Endothelial cell of umbilical vein (primary cell): ENCODE results near the gene ZDHHC5. TPM values are rescaled to one million over a fixed set of nuclear protein-coding genes. Genes with fewer than 3 reads are reported as not detected.

Source experiments
- BruUV-seq: library from RNA; stranded (reverse); fragments of 400-500 nt; replicated peaks from 2 replicates; lab custom pipeline; 2021; lab: Mats Ljungman, UMichigan
- CTCF ChIA-PET: fragments of 300-600, 350-600 bp; sonication (Branson Sonifier 250); formaldehyde crosslinking; loops from one replicate; lab custom pipeline; 2021; ENCODE audit warnings: antibody characterized with exemption, inconsistent platforms; lab: Charles Lee
- POLR2A ChIA-PET: fragments of 300-600, 350-600 bp; sonication (Branson Sonifier 250); formaldehyde crosslinking; loops from one replicate; lab custom pipeline; 2021; ENCODE audit warnings: antibody characterized with exemption, inconsistent platforms; lab: Charles Lee
- DNase-seq: peaks from one replicate; pipeline ENCODE4 v3.0.0-alpha.2; 2011; ENCODE audit warnings: low read depth, low spot score
- FAIRE-seq: peaks from 2 replicates; lab custom pipeline; 2011; peaks lifted over from hg19 to GRCh38; lab: Jason Lieb, UNC
- H2AFZ ChIP-seq: 2 replicates; pipeline ENCODE4 v1.6.0; 2012; ENCODE audit warnings: low read depth, low read length, control low read depth, inconsistent platforms
- H3K27ac ChIP-seq: 2 replicates; pipeline ENCODE4 v1.5.1; 2011; ENCODE audit warnings: low read depth, mild to moderate bottlenecking, control low read depth, low read length, moderate library complexity; ENCODE audit not compliant: insufficient read depth
- H3K27me3 ChIP-seq, 2 experiments: 2 replicates each; pipeline versions ENCODE4 v1.6.0 to v1.6.1; 2011; ENCODE audit warnings: low read length in 2 of 2, mixed read lengths in 1 of 2; ENCODE audit not compliant: control insufficient read depth in 2 of 2, insufficient read depth in 2 of 2
- H3K36me3 ChIP-seq, 2 experiments: 2 replicates in 1 of 2; 3 replicates in 1 of 2; pipeline ENCODE4 v1.5.1; 2011; ENCODE audit warnings: low read length in 2 of 2, mild to moderate bottlenecking in 1 of 2, moderate library complexity in 1 of 2; ENCODE audit not compliant: control insufficient read depth in 2 of 2, insufficient read depth in 2 of 2; ENCODE audit errors: extremely low read depth in 1 of 2
- H3K4me1 ChIP-seq: 3 replicates; pipeline ENCODE4 v1.5.1; 2011; ENCODE audit warnings: mild to moderate bottlenecking, low read length; ENCODE audit not compliant: control insufficient read depth, insufficient read depth; ENCODE audit errors: extremely low read depth
- H3K4me2 ChIP-seq: 2 replicates; pipeline ENCODE4 v1.6.1; 2011; ENCODE audit warnings: low read length, control low read depth, mixed read lengths; ENCODE audit not compliant: insufficient read depth
- H3K4me3 ChIP-seq, 3 experiments: fragments of 200-600 bp in 1 of 3; sonication (generic), shearing (Covaris generic) in 1 of 3; replicated peaks in 1 of 3; 2 replicates each; pipeline ENCODE4 v1.5.1; 2011 to 2016; ENCODE audit warnings: control low read depth in 3 of 3, low read length in 3 of 3, mild to moderate bottlenecking in 2 of 3, inconsistent platforms in 1 of 3, low read depth in 1 of 3, moderate library complexity in 1 of 3; ENCODE audit not compliant: insufficient read depth in 1 of 3
- H3K79me2 ChIP-seq: 2 replicates; pipeline ENCODE4 v1.6.0; 2012; ENCODE audit warnings: low read length, inconsistent platforms; ENCODE audit not compliant: control insufficient read depth, insufficient read depth
- H3K9ac ChIP-seq: replicated peaks from 2 replicates; pipeline ENCODE3; 2011; ENCODE audit warnings: low read length, control low read depth; ENCODE audit not compliant: insufficient read depth; ENCODE audit errors: extremely low read depth
- H3K9me1 ChIP-seq: replicated peaks from 3 replicates; pipeline ENCODE4 v1.6.0; 2011; ENCODE audit warnings: mild to moderate bottlenecking, low read length; ENCODE audit not compliant: control insufficient read depth, insufficient read depth; ENCODE audit errors: extremely low read depth
- H3K9me3 ChIP-seq: replicated peaks from 2 replicates; pipeline ENCODE4 v1.5.1; 2012; ENCODE audit warnings: low read length, inconsistent platforms; ENCODE audit not compliant: control insufficient read depth, insufficient read depth
- H4K20me1 ChIP-seq: replicated peaks from 2 replicates; pipeline ENCODE3; 2011; ENCODE audit warnings: mild to moderate bottlenecking, low read length; ENCODE audit not compliant: control insufficient read depth, insufficient read depth; ENCODE audit errors: extremely low read depth
- CTCF ChIP-seq, 2 donors: IDR thresholded peaks; 1 replicate in 1 of 2; 2 replicates in 1 of 2; pipeline ENCODE4 v1.5.1; 2011; ENCODE audit warnings: low read length in 2 of 2, mild to moderate bottlenecking in 2 of 2, moderate library complexity in 2 of 2, control low read depth in 1 of 2, inconsistent platforms in 1 of 2, low read depth in 1 of 2; ENCODE audit not compliant: insufficient read depth in 1 of 2; ENCODE audit errors: extremely low read depth in 1 of 2
- EZH2 ChIP-seq: IDR thresholded peaks from 2 replicates; pipeline ENCODE4 v1.6.1; 2012; ENCODE audit warnings: borderline replicate concordance, low read depth, mild to moderate bottlenecking, moderate library complexity, low read length, inconsistent platforms; ENCODE audit not compliant: severe bottlenecking
- FOS ChIP-seq: IDR thresholded peaks from 2 replicates; pipeline ENCODE4 v1.6.1; 2011; ENCODE audit warnings: mild to moderate bottlenecking, low read length, moderate library complexity, borderline replicate concordance; ENCODE audit not compliant: insufficient read depth
- GATA2 ChIP-seq: IDR thresholded peaks from 2 replicates; pipeline ENCODE4 v1.7.0; 2011; ENCODE audit warnings: low read depth, mild to moderate bottlenecking, moderate library complexity, mixed read lengths, low read length; ENCODE audit not compliant: insufficient read length, insufficient read depth
- JUN ChIP-seq: IDR thresholded peaks from 2 replicates; pipeline ENCODE4 v1.6.1; 2011; ENCODE audit warnings: borderline replicate concordance, low read depth; ENCODE audit not compliant: insufficient read length, insufficient read depth
- MYC ChIP-seq: IDR thresholded peaks from one replicate; pipeline ENCODE4 v1.6.1; 2011; ENCODE audit warnings: mild to moderate bottlenecking, low read depth, low read length
- POLR2A ChIP-seq: IDR thresholded peaks from 2 replicates; pipeline ENCODE4 v1.6.1; 2012; ENCODE audit warnings: low read depth, mild to moderate bottlenecking, control low read depth, low read length
- POLR2AphosphoS5 ChIP-seq: IDR thresholded peaks from 2 replicates; pipeline ENCODE4 v1.6.1; 2012; ENCODE audit warnings: low read depth, mild to moderate bottlenecking, control low read depth, low read length, moderate library complexity; ENCODE audit not compliant: insufficient read depth
- dilution Hi-C: fragments of 300-500 bp; cut with MboI; formaldehyde crosslinking; loops from one replicate; pipeline ENCODE4 v1.15.0; 2019; ENCODE audit warnings: low sequenced_read_pairs; ENCODE audit not compliant: extremely low pct_ligation_motif_present
- intact Hi-C: fragments of 100-400 bp; cut with micrococcal nuclease; formaldehyde crosslinking; loops from one replicate; pipeline ENCODE4 v1.10.0; 2022
- polyA plus RNA-seq, 4 experiments: library from polyadenylated mRNA; depleted of rRNA in 3 of 4; stranded (reverse) in 3 of 4; unstranded in 1 of 4; fragments of >200 nt; gene quantifications; 2 replicates each; pipeline versions ENCODE4 v1.2.1 to v1.2.3, GENCODE V29; 2011 to 2012; ENCODE audit warnings: missing spikeins in 1 of 4
- total RNA-seq: library from RNA; stranded (reverse); gene quantifications from 2 replicates; pipeline ENCODE4 v1.2.3, GENCODE V29; 2021
- TF ChIP-seq, protein P1 (sequence below): IDR thresholded peaks from 2 replicates; pipeline ENCODE4 v1.6.1; 2011; ENCODE audit not compliant: insufficient read depth, insufficient read length

Gene ZDHHC5
- total and polyA plus RNA-seq, 2 donors (not counting 3 experiments of a cell fraction or from before 2014, with no cell fraction given), result 52.9 to 67.4 TPM

GRCh38 chr11:57727185-57727584 is 59.3 kb downstream of the ZDHHC5 start:
- Histone ChIP-seq H3K9ac (no peak overlapping the region), H2AFZ (no peak overlapping the region), H3K4me1 (no peaks in the 10 kb centered on the region), H3K4me2 (no peak overlapping the region), H3K27ac (no peak overlapping the region), H3K79me2 (peaks cover 60% of the 10 kb centered on the region), H3K9me3 (no peaks in the 10 kb centered on the region), H3K9me1 (no peaks in the 10 kb centered on the region), H3K27me3 (no peaks in the 10 kb centered on the region), H4K20me1 (no peaks in the 10 kb centered on the region), H3K4me3 (no peak overlapping the region), H3K36me3 (no peaks in the 10 kb centered on the region)
- intact Hi-C loops, result no loop called here
- ChIA-PET CTCF (interaction anchor here (0.8 kb wide), 1 partner anchor 74 kb away, joined by 4 read pairs; no protein-coding TSS in a partner anchor), POLR2A (no interaction called here)
- dilution Hi-C loops, result no loop called here
- no peak for FAIRE-seq
- no peak for DNase-seq
- TF ChIP-seq CTCF (IDR thresholded peaks at IDR 0.05; ENCODE audit: extremely low read depth in 1 of 2, insufficient read depth in 1 of 2, low read depth in 1 of 2, low read length in 2 of 2) (no peak), JUN (no peak), MYC (no peak), GATA2 (no peak), POLR2A (no peak), EZH2 (no peak), FOS (no peak), POLR2AphosphoS5 (no peak)
- TF ChIP-seq, protein P1, sequence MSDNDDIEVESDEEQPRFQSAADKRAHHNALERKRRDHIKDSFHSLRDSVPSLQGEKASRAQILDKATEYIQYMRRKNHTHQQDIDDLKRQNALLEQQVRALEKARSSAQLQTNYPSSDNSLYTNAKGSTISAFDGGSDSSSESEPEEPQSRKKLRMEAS, result no peak
- BruUV-seq, result no TSS peak
